HG02885 (cell line): ENCODE measurements around the gene PPP5C.
"Not testable (repeated sequence)": the region's sequence is repeated elsewhere in the genome, so short reads cannot be mapped to it uniquely, and the experiment has no call there.

Experiments
- ATAC-seq: cut with Tn5 transposase; IDR thresholded peaks from one replicate; pipeline ENCODE4 v1.9.1; 2021; ENCODE audit warnings: mild to moderate bottlenecking; ENCODE audit not compliant: unreplicated experiment, poor library complexity

Gene PPP5C

DNA sequence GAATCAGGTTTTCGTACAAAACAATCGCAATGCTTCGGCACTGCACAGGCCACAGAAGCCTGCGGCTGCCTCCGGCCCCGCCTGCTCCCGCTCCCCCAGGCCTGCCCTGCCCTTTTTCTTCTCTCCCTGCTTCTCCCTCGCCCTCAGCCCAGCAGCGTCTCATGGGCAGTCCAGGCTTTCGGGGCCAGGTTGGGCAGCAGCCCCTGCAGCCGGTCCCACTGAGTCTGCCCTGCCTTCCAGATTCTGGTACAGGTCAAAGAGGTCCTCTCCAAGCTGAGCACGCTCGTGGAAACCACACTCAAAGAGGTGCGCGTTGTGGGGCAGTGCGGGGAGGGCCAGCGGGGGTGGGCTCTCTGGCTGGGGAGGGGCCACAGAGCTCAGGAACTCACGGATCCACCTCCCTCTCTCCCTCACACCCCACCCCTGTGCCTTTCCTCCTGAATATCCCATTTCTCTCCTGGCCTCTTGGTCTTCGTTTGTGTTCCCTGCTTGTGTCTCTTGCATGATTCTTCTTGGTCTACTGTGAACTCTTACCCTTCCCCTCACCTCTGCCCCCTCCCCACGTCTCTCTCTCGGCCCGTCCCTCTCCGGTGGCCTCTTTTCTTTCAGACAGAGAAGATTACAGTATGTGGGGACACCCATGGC, 36.4 kb downstream of the PPP5C start:
- ATAC-seq: no peak

DNA sequence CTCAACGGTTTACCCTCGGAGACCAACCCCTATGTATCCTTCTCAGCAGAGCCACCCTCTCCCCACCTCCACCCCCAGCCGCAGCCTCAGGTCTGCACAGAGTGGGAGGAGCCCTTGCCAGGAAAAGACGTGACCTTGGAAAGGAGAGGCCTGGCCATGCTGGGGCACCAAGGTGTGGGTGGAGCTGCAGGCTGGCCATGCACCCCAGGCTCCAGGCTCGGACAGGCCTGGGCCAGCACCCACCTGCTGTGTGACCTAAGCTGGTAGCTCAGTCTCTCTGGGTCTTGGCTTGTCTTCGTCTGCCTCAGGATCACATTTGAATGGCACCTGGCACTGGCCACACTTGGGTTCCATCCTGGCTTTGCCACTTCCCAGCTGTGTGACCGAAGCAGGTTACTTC, 37.0 kb downstream of the PPP5C start:
- no peak for ATAC-seq

- ATAC-seq: no peak
Observed at GRCh38 chr19:46384396-46384795, 37.5 kb downstream of the PPP5C start.

GRCh38 chr19:46385636-46386035, 38.7 kb downstream of the PPP5C start:
- ATAC-seq: no peak

DNA sequence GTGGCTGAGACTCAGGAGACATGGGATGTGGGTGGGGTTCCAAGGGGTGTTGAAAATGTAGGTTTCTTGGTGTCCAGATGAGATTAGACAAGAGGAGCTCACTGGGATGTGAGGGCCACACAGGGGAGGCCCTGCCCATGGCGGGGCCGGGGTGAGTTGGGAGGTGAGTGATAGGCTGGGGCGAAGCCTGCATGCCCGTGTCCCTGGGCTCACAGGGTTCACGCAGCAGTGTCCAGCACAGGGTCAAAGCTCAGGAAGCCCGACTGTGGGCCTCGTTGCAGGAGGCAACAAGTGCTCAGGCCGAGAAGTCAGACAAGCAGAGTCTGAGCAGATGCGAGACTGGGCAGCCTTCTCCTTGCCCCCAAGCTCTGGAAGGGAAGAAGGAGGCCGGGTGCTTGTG, 39.3 kb downstream of the PPP5C start:
- no peak for ATAC-seq

DNA sequence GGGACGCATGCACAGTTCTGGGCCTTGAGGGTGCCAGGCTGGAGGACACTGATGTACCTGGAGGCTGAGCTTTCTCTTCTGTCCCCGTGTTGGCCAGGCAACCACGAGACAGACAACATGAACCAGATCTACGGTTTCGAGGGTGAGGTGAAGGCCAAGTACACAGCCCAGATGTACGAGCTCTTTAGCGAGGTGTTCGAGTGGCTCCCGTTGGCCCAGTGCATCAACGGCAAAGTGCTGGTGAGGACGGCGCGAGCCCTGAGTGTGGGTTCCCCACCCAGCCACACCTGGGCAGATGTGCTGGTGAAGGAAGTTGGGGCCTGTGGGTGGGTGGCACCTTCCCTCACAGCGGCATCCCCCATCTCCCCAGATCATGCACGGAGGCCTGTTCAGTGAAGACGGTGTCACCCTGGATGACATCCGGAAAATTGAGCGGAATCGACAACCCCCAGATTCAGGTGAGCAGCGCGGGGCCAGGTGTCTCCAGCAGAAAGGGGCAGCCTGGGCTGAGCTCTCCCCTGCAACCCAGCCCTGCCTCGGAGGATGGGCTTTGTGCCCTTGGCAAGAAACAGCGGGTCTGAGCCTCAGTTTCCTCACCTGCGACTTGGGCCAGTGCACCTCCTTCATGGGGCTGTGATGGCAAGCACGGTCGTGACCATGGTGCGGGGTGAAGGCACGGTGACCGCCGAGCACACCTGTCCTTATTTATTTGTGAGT, 40.3 kb downstream of the PPP5C start:
- no peak for ATAC-seq

GRCh38 chr19:46387713-46388130, 40.8 kb downstream of the PPP5C start:
- no peak for ATAC-seq

DNA sequence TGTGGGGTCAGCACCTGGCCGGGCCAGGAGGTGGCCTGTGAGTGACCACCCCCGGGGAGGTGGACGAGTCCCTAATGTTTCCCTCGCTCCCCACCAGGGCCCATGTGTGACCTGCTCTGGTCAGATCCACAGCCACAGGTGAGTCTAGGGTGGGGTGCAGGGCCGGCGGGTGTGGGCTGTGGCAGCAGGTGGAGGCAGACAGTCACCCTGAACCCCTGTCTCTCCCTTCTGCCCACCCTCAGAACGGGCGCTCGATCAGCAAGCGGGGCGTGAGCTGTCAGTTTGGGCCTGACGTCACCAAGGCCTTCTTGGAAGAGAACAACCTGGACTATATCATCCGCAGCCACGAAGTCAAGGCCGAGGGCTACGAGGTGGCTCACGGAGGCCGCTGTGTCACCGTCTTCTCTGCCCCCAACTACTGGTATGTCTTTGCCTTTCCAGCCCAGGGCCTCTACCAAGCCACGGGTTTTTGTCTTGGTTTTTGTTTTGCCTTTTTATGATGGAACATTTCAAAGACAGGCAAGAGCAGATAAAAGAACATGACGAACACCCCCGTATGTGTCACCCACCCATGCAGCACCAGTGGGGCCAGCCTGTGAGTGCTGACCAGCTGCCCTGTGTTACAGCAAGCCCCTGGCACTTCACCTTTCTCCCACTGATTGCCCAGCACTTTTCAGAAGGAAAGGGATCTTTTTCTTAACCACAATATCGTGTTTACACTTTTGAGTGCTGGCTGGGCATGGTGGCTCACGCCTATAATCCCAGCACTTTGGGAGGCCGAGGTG, 41.6 kb downstream of the PPP5C start:
- ATAC-seq: no peak

DNA sequence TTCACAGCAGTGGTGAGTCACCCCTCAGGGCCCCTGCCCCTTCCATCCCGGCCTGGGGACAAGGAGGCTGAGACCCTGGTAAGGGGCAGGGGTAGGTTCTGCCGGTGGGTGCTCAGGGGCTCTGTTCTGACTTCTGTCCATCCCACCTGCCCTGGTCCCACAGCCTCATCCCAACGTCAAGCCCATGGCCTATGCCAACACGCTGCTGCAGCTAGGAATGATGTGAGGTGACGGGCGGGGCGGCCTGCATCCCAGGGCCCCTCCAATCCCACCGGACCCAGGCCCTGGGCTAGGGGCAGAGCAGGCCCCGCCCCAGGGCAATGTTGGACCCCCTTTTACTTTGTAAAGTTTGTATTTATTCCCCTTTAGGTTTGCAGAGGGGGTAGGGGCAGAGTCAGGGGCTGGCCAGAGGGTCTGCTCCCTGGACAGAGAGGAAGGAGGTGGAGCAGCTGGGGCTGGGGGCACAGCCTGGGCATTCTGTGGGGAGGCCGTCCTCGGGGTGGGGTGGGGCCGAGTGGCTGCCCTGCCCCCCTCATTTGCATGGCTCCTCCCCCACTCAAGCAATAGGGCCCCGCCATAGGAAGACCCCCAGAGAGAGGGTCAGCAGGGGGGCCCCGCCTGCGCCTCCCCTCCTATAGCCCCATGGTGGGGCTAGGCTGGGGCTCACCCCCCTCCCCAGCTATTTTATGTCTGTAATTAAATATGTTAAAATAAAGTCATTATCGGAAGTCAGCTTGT, 43.4 kb downstream of the PPP5C start:
- ATAC-seq: no peak

GRCh38 chr19:46390866-46391265, 44.0 kb downstream of the PPP5C start:
- ATAC-seq: no peak

DNA sequence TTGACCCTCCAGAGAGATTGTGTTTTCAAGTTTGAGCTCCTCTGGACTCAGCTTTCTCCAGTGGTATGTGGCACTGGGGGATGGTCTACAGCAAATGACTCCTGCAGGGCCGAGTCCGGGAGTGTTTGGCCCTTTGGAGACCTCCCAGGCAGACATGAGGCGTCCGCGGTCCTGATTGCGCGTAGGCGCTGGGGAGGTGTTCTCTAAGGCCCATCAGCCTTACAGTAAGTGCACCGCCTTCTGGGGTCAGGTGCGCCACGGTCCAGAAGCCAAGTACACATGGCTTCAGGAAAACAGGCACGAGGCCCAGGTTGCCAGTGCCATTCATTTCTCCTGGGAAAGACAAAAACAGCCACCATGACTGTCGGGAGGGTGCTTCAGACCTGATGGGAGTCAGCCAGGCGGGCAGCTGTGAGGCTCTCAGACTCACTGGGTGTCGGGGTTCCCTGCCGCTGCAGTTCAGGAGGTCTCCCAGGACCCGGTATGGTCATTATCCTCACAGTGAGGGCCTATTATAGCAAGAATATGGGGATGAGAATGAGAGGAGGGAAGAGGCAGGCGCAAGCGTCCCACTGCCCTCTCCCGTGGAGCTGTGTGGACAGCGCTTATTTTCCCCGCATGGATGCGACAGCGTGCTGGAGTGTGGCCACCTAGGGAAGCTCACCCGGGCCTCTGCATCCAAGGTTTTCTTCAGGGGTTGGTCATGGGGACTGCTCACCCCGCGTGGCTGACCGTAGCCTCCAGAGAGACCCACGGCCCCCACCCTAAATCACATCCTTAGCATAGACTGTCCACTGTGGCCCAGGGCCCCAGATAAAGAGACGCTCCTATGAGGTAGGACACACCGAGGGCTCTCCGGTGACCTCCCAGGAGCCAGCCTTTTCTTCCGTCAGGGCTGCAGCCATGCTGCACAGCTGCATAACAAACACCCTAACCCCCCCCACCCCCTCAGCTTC, 44.7 kb downstream of the PPP5C start:
- no peak for ATAC-seq

DNA sequence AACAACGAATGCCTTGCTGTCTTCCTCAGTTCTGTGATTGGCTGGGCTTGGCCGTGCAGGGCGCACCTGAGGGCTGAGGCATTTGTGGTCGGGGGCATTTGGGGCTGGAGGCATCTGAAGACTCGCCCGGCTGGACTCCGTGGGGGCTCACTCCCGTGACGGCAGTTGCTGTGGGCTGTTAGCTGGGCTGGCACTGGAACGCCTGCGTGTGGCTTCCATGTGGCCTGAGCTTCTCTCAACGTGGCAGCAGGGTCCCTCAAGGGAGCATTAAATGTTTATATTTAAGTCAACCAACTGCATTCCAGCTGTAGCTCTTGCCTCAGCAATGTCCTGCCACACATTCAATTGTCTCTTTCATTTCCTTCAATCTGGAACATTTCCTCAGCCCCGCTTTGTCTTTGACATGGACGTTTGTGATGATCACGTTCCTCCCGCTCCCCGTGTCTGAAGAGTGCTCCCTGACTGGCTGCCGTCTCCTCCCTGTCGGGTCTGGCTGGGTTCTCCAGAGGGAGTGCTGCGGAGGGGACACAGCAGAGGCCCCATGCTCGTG, 45.4 kb downstream of the PPP5C start:
- no peak for ATAC-seq

DNA sequence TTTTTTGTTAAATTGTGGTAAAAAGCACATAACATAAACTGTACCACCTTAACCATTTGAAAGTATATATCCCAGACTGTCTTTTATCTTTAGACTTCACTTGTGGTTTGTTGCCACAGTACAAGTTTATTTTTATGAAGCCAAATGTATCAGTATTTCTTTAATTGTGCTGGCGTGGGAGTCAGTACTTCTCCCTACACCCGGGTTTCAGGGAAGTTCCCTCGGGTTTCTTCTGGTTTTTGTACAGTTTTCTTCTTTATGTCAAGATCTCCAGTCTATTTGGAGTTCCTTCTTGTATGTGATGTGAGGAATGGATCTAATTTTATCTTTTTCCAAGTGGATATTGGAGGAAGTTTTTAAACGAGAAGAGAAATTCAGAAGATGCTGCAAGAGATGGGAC, 46.0 kb downstream of the PPP5C start:
- ATAC-seq: no peak

GRCh38 chr19:46393456-46394401, 46.8 kb downstream of the PPP5C start:
- ATAC-seq: no peak

DNA sequence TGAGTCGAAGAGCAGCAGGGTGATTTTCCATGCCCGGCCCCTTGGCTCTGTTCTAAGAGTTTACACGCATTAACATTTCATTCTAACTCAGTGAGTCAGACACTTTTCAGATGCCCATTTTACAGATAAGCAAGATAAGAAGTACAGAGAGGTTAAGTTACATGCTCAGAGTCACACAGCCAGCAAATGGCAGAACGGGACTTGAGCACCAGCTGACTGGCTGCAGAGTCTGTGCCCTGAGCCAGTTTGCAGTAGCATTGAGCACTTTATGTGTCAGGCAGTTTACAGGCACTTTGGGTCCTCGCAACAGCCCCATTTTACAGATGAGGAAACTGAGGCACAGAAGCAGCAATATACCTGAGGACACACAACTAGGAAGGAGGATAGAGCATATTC, 47.5 kb downstream of the PPP5C start:
- no peak for ATAC-seq

DNA sequence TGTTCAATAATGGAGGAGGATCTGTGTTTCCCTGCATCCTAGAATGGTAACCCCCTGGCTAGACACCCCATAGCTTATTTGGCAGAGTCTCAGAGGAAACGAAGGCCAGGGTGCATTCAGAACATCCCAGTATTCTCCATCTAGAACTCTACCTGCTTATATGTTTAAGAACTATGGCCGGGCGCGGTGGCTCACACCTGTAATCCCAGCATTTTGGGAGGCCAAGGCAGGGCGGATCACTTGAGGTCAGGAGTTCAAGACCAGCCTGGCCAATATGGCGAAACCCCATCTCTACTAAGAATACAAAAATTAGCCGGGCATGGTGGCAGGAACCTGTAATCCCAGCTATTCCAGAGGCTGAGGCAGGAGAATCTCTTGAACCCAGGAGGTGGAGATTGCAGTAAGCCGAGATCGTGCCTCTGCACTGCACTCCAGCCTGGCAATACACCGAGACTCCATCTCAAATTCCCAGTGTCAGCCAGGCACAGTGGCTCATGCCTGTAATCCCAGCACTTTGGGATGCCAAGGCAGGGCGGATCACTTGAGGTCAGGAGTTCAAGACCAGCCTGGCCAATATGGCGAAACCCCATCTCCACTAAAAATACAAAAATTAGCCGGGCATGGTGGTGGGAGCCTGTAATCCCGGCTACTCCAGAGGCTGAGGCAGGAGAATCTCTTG, 51.1 kb downstream of the PPP5C start:
- not testable (repeated sequence) for ATAC-seq

- no peak for ATAC-seq
Observed at GRCh38 chr19:46402725-46403124, 55.8 kb downstream of the PPP5C start.
